Measurements from ENCODE around the gene HOMER2.
"Not testable (repeated sequence)": the region's sequence is repeated elsewhere in the genome, so short reads cannot be mapped to it uniquely, and the experiment has no call there.

The HOMER2 gene

DNA sequence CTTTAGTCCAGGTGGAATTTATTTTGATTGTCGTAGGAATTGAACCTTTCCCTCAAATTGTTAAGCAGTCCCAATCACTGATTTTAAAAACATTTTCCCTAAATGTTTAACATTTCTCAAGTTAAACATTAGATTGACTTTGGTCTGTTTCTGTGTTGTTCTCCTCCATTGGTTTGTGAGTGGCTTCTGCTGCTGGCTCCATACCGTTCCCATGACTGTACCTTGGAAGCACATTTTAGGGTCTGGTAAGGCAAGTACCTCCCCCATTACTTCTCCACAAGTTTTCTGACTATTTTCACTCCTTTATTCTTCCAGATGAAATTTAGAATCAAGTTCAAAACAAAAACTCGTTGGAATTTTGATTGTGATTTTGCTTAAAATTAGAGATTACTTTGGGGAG, 131.1 kb downstream of the HOMER2 start:
- H3K4me1 Mint-ChIP-seq, DNase-seq, H3K4me3 Mint-ChIP-seq, H3K27me3 Mint-ChIP-seq, H3K27ac Mint-ChIP-seq, CTCF ChIA-PET, H3K9me3 Mint-ChIP-seq: not testable (repeated sequence)
- peaks cover 57% of the 10 kb centered on the region for H3K36me3 Mint-ChIP-seq

DNA sequence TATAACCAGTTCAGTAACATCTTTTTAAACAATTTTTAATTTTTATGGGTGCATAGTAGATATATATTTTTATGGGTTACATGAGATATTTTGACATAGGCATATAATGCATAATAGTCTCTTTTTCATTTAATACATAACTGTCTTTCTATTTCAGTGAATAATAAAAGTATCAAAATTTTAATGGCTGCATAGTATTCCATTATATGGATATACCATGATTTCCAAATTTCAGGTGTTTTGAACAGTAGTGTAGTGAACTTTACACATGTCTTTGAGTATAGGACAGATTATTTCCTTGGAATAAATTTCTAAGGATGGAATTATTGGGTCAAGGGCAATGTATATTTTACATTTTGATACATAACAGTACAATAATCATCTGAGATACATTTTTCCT, 132.4 kb downstream of the HOMER2 start:
- Mint-ChIP-seq H3K4me3 (no peak overlapping the region), H3K27ac (no peak overlapping the region), H3K9me3 (no peaks in the 10 kb centered on the region), H3K4me1 (peaks cover 4% of the 10 kb centered on the region), H3K36me3 (peaks cover 59% of the 10 kb centered on the region), H3K27me3 (no peaks in the 10 kb centered on the region)
- CTCF ChIA-PET, result no interaction called here
- DNase-seq, result no peak

DNA sequence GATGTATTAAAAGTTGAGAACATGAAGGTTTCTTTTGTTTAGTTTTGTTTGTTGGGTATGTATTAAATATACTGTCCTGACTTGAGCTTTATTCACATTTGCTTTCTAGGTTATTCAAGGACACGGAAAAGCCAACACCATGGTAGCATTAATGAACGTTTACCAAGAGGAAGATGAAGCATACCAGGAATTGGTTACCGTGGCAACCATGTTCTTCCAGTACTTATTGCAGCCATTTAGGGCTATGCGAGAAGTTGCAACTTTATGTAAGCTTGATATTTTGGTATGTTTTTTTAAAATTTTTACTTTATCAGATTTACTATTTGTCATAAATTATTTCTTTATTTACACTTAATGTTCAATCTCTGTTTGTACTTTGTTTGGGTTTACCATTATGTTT, 139.5 kb downstream of the HOMER2 start:
- Mint-ChIP-seq H3K4me1 (peaks cover 37% of the 10 kb centered on the region), H3K27me3 (no peaks in the 10 kb centered on the region), H3K27ac (no peak overlapping the region), H3K9me3 (no peaks in the 10 kb centered on the region), H3K4me3 (no peak overlapping the region), H3K36me3 (peaks cover 56% of the 10 kb centered on the region)
- CTCF ChIA-PET, result interaction anchor here (1.5 to 1.6 kb wide), 2 partner anchors 20 to 282 kb away, joined by 4 to 5 read pairs; no protein-coding TSS in a partner anchor
- DNase-seq, result no peak

DNA sequence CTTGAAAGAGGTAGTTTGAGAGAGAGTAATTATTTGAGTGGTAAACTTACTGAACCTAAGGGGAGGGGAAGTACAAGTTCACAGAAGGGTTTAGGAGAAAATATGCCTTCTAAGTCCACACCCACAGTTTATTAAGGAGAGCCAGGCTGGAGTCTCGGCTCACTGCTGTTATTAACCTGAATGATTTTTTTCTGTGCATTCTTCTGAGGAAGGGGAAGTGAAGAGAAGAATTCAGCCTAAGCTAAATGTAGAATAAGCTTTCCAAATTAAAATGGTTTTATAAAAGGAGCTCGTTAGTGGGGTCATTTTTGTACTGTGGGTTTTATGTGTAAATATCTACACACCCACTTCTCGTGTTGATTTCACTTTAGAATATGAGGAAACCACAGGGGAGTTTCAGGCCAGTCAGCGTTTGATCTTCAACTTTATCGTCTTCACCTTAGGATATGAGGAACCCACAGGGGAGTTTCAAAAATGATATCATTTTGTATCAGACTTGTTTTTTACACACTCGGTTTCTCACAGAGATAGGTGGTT, 141.6 kb downstream of the HOMER2 start:
- Mint-ChIP-seq H3K27ac (peak overlapping the region; percentile 94), H3K9me3 (no peaks in the 10 kb centered on the region), H3K36me3 (peaks cover 41% of the 10 kb centered on the region), H3K4me1 (peaks cover 37% of the 10 kb centered on the region), H3K4me3 (peak overlapping the region; percentile 86), H3K27me3 (peaks cover 7% of the 10 kb centered on the region)
- CTCF ChIA-PET, result interaction anchor here (0.8 to 1.7 kb wide), 4 partner anchors 22 to 201 kb away, joined by 3 to 5 read pairs (median 4); partner anchors contain the start of genes C15orf40 and RAMAC
- peak; percentile 71 for DNase-seq

DNA sequence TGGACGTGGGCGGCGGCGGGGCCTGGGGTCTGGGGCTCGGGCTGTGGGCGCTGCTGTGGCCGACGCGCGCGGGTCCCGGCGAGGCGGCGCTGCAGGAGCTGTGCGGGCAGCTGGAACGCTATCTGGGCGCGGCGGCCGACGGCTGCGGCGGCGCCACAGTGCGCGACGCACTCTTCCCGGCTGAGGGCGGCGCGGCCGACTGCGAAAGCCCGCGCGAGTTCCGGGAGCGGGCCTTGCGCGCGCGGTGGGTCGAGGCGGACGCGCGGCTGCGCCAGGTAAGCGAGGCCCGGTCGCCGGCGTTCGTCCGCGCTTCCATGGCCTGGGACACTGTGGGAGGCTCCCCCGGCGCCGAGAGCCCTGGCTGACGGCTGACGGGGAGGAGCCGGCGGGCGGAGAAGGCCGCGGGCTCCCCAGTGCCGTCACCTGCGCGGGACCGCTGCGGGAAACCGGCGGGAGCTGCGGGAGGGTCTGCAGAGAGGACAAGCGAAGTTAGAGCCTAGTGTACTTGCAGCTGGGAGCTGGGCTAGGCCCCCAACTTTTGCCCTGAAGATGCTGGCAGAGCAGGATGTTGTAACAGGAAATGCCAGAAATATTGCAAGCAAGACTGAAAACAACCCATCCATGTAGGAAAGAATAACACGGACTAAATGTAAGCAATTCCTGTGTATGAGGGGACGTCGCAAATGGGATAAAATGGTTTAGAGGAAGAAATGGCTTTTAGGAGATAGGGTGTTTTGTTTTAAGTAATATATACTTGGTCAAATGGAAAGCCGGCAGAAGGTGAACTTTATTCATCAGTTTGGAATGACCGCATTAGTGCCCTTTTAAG, 142.2 kb downstream of the HOMER2 start:
- H3K9me3 Mint-ChIP-seq, result no peaks in the 10 kb centered on the region
- H3K4me3 Mint-ChIP-seq, result peak overlapping the region; percentile 86
- peak overlapping the region; percentile 94 for H3K27ac Mint-ChIP-seq
- H3K4me1 Mint-ChIP-seq, result peaks cover 33% of the 10 kb centered on the region
- peaks cover 34% of the 10 kb centered on the region for H3K36me3 Mint-ChIP-seq
- CTCF ChIA-PET, result interaction anchor here (1.0 to 1.7 kb wide), 3 partner anchors 23 to 176 kb away, joined by 3 to 5 read pairs (median 4); partner anchors contain the start of gene RAMAC
- H3K27me3 Mint-ChIP-seq, result peaks cover 10% of the 10 kb centered on the region
- peak; percentile 58 for DNase-seq

DNA sequence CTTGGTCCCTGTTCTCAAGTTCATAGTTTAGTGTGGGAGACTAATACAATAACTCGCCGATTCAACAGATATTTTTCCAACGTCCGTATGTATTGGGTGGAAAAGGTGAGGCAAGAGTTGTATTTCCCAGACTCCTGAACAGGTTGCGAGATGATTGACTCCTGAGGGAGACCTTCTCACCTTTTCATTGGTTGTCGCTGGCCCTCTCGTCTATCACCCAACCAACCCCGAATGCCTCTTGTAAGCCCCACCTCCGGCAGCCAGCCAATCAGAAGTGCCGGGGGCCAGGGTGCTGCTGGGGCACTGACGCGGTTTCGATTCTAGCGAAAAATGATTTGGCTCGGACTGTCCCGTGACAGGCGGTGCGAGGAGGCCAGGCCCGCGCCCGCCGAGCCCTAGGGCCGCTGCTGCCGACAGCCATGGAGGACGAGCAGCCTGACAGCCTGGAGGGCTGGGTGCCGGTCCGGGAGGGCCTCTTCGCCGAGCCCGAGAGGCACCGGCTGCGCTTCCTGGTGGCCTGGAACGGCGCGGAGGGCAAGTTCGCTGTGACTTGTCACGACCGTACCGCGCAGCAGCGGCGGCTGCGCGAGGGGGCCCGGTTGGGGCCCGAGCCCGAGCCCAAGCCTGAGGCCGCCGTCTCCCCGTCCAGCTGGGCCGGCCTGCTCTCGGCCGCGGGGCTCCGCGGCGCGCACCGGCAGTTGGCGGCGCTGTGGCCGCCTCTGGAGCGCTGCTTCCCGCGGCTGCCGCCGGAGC, 143.0 kb downstream of the HOMER2 start, which contains the start of gene WHAMM:
TSS of gene WHAMM (plus strand) at position 321 of the 753 bp plus-strand sequence. CDS start at position 420, 99 bp downstream.
- peak within 1 kb of the TSS; percentile 86 for H3K4me3 Mint-ChIP-seq
- no peaks in the 10 kb centered on the region for H3K9me3 Mint-ChIP-seq
- H3K27me3 Mint-ChIP-seq, result peaks cover 13% of the 10 kb centered on the region
- CTCF ChIA-PET, result no interaction called here
- peaks cover 30% of the 10 kb centered on the region for H3K36me3 Mint-ChIP-seq
- H3K27ac Mint-ChIP-seq, result peak within 1 kb of the TSS; percentile 94
- H3K4me1 Mint-ChIP-seq, result peaks cover 33% of the 10 kb centered on the region
- peak; percentile 97 for DNase-seq

DNA sequence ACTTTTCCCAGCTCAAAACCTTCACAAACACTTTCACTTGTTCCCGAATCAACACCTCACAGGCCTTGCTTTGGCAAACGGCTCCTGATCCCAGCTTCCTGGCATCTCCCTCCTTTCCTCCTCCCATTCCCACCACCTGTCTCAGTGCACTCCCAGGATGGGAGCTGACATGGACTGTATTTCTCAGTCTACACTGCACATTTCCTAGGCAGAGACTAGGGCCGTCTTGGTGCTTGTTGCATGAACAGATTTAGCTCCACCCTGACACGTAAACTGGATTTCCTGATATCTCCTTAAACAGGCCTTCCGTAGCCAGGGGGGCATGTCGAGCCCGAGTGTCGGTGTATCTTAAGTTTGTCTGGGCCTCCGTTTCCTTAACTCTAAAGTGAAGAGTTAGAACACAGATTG, 143.9 kb downstream of the HOMER2 start:
- no peaks in the 10 kb centered on the region for H3K9me3 Mint-ChIP-seq
- peaks cover 26% of the 10 kb centered on the region for H3K4me1 Mint-ChIP-seq
- H3K27me3 Mint-ChIP-seq, result peaks cover 22% of the 10 kb centered on the region
- peak overlapping the region; percentile 94 for H3K27ac Mint-ChIP-seq
- peaks cover 22% of the 10 kb centered on the region for H3K36me3 Mint-ChIP-seq
- H3K4me3 Mint-ChIP-seq, result no peak overlapping the region
- no peak for DNase-seq
- CTCF ChIA-PET, result no interaction called here

DNA sequence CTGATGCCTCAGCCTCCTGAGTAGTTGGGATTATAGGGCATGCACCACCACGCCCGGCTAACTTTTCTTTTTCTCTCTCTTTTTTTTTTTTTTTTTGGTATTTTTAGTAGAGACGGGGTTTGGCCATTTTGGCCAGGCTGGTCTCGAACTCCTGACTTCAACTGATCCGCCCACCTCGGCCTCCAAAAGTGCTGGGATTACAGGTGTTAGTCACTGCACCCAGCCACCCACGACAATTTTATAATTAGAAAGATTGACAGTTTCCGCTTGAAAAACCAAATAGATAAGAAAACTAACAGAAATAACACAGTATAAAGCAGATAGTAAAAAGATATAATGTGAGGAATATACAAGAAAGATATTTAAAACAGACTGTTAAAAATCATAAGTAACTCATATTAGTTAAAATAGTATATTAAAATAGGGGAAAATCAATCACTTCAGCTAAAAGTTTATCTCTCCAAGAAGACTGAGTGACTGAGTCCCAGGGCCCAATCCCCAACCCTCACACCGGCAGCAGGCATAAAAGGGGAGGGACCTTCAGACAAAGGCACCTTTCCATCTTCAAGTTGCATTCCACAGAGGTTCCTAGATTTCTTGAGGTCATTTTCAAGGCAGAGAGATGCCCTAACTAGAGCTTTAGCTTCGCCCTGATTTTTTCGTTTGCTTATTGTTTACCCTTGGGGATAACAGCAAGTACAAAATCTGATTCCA, 144.4 kb downstream of the HOMER2 start:
- CTCF ChIA-PET, result no interaction called here
- H3K36me3 Mint-ChIP-seq, result peaks cover 21% of the 10 kb centered on the region
- no peak for DNase-seq
- H3K4me3 Mint-ChIP-seq, result no peak overlapping the region
- H3K4me1 Mint-ChIP-seq, result peaks cover 26% of the 10 kb centered on the region
- H3K27me3 Mint-ChIP-seq, result peaks cover 27% of the 10 kb centered on the region
- no peaks in the 10 kb centered on the region for H3K9me3 Mint-ChIP-seq
- H3K27ac Mint-ChIP-seq, result no peak overlapping the region

DNA sequence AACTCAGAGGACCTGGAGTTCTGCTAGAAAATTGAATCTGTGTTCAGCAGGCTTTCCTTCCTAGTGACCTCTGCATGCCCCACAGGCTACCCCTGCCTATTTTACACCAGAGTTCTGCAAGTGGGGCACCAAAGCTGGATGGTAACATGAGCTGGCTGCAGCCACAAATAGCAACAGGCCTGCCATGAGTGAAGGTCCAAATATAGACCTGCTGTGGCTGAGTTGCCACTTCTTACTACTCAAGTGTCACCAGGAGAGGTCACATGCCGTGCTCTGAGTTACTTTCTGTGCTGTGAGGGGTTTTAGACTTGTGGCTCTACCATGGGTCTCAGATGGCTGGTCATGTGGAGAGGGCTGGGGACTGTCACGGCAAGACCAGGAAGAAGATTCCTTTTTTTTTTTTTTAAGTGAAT, 146.5 kb downstream of the HOMER2 start, which contains the start of gene FSD2:
TSS of gene FSD2 (minus strand) at position 76 of the 413 bp plus-strand sequence. CDS start 18,679 bp downstream, outside the sequence.
- CTCF ChIA-PET, result no interaction called here
- H3K27ac Mint-ChIP-seq, result no peak within 1 kb of the TSS
- H3K36me3 Mint-ChIP-seq, result peaks cover 6% of the 10 kb centered on the region
- H3K27me3 Mint-ChIP-seq, result peaks cover 48% of the 10 kb centered on the region
- H3K4me3 Mint-ChIP-seq, result no peak within 1 kb of the TSS
- no peak for DNase-seq
- H3K9me3 Mint-ChIP-seq, result no peaks in the 10 kb centered on the region
- H3K4me1 Mint-ChIP-seq, result peaks cover 10% of the 10 kb centered on the region

DNA sequence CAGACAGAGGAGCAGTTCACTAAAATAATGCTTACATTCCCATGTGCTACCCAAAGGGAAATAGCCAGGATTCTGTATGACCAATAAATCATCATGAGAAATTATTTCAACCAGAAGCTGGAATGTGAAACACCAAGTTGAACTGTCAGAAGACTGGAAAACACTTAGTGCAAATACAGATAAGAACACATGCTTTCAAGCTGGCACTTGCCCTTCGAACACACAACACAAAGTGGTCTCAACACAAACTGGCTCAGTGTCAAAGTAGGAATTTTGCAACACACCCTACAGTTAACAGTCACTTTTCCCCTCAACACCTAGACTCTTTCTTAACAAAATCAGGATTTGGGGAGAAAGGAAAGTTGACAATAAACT, 148.0 kb downstream of the HOMER2 start:
- H3K9me3 Mint-ChIP-seq, result no peaks in the 10 kb centered on the region
- peaks cover 10% of the 10 kb centered on the region for H3K4me1 Mint-ChIP-seq
- peaks cover 56% of the 10 kb centered on the region for H3K27me3 Mint-ChIP-seq
- no peak overlapping the region for H3K27ac Mint-ChIP-seq
- DNase-seq, result no peak
- H3K36me3 Mint-ChIP-seq, result no peaks in the 10 kb centered on the region
- CTCF ChIA-PET, result no interaction called here
- no peak overlapping the region for H3K4me3 Mint-ChIP-seq

DNA sequence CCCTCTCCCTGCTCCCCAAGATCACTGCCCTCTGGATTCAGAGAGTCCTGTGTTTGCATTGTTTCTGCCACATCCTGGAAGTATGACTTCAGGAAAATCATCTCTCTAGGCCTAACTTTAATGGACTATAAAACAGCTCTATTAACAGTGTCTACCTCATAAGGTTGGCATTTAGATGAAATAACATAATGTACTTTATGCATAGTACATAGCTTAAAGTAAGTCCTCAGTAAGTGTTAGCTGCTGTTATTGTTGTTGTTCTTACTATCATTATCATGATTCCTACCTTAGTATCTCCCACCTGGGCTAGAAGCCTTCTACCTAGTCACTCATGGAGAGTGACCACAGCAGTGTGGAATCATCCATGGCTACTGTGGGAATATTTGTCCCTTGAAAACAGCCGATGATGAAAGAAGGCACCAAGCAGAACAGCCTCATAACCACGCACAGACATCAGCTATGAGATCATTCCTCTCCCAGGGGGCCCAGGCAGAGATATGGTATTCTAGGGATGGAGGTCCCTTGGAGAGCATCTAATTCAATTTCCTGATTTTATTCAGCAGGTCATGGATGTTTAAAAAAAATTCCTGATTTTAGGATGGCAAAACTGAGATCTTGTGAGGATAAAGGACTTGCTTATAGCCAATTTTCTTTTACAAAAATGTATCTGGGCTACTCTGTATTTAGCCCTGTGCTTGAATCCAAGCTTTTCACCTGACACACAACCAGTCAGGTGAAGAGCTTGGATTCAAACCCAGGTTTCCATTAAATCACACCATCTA, 148.5 kb downstream of the HOMER2 start:
- DNase-seq, result no peak
- CTCF ChIA-PET, result no interaction called here
- Mint-ChIP-seq H3K27ac (no peak overlapping the region), H3K36me3 (no peaks in the 10 kb centered on the region), H3K4me3 (no peak overlapping the region), H3K27me3 (peaks cover 62% of the 10 kb centered on the region), H3K4me1 (peaks cover 6% of the 10 kb centered on the region), H3K9me3 (no peaks in the 10 kb centered on the region)

DNA sequence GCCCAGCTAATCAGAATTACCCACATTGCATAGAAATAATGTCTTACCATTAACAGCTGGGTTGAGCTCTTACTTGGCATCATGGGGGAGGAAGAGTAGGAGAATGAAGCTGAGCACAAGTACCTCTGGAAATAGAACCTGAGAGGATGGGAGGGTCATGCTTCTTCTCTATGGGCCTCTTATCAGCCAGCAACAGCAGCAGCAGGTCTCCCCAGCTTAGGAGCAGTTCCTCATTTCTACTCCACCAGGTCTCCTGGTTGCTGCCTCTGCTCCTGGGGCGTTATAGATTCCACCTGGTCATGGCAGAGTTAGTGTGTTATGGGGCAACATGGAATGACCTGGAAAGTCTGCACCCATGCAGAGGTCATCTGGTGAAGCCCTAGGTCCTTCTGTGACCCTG, 150.0 kb downstream of the HOMER2 start:
- Mint-ChIP-seq H3K4me1 (no peaks in the 10 kb centered on the region), H3K27ac (no peak overlapping the region), H3K36me3 (no peaks in the 10 kb centered on the region), H3K4me3 (no peak overlapping the region), H3K27me3 (peaks cover 67% of the 10 kb centered on the region), H3K9me3 (no peaks in the 10 kb centered on the region)
- no peak for DNase-seq
- CTCF ChIA-PET, result no interaction called here

DNA sequence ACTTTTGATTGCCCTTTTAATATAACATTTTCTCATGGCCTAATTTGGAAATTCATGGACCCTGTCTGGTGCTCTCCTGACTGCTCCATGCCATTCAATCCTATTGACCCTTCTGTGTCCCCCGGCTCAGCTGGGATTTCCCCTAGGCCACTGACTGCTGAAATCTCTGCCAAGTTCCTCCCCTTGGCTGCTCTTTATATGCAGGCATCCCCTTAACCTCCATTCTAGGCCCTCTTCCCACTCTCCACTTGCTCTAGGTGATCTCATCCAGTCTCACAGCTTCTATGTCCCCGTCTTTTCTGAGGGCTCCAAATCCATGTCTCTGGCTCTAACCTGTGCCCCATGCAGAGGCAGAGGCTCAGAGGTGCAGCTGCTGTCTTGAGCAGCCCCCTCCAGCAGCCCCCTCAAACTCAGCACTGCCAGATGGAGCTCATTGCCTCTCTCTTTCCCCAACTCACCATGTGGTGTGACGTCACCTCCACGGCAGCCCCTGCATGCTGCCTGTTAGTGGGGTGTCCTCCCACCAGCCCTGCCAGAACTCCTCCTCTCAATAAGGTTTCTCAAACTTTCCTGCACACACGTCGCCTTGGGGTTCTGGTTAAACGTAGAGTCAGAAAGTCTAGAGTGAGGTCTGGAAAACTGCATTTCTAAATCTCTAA, 153.2 kb downstream of the HOMER2 start:
- H3K27me3 Mint-ChIP-seq, result peaks cover 65% of the 10 kb centered on the region

More for the DNA sequence above, 153.2 kb downstream of the HOMER2 start:
- DNase-seq, result no peak
- CTCF ChIA-PET, result no interaction called here
- Mint-ChIP-seq H3K4me1 (no peaks in the 10 kb centered on the region), H3K4me3 (no peak overlapping the region), H3K9me3 (peaks cover under 1% of the 10 kb centered on the region), H3K27ac (no peak overlapping the region), H3K36me3 (no peaks in the 10 kb centered on the region)
